ENCODE measurements around the gene UBR3.

The UBR3 gene

GRCh38 chr2:169900686-169901085 is 73.4 kb downstream of the UBR3 start:
- no peaks in the 10 kb centered on the region for H3K27me3 ChIP-seq (ENCODE audit: insufficient read depth, poor library complexity, severe bottlenecking)
- no peak for DNase-seq (ENCODE audit: low read depth in 1 of 2, low spot score in 1 of 2)
- TF ChIP-seq REST (IDR thresholded peaks at IDR 0.05; ENCODE audit: insufficient replicate concordance, low read depth) (no peak), GABPA (IDR thresholded peaks at IDR 0.05; ENCODE audit: low read depth) (no peak), SPI1 (IDR thresholded peaks at IDR 0.05; ENCODE audit: borderline replicate concordance, low read depth) (no peak), CTCF (IDR thresholded peaks at IDR 0.05; ENCODE audit: insufficient read depth, low read length) (no peak), POLR2AphosphoS5 (IDR thresholded peaks at IDR 0.05; ENCODE audit: low read depth) (no peak)

GRCh38 chr2:169906731-169907130 is 79.5 kb downstream of the UBR3 start:
- DNase-seq (ENCODE audit: low read depth in 1 of 2, low spot score in 1 of 2): no peak
- H3K27ac ChIP-seq (replicated peaks): no peak overlapping the region
- no peak for TF ChIP-seq POLR2AphosphoS5 (IDR thresholded peaks at IDR 0.05; ENCODE audit: low read depth)
- TF ChIP-seq SPI1 (IDR thresholded peaks at IDR 0.05; ENCODE audit: borderline replicate concordance, low read depth): no peak
- no peak for TF ChIP-seq REST (IDR thresholded peaks at IDR 0.05; ENCODE audit: insufficient replicate concordance, low read depth)
- TF ChIP-seq GABPA (IDR thresholded peaks at IDR 0.05; ENCODE audit: low read depth): no peak
- no peak for TF ChIP-seq CTCF (IDR thresholded peaks at IDR 0.05; ENCODE audit: insufficient read depth, low read length)
- H3K4me3 ChIP-seq (replicated peaks; ENCODE audit: insufficient read depth, low read length): no peak overlapping the region
- no peaks in the 10 kb centered on the region for H3K27me3 ChIP-seq (ENCODE audit: insufficient read depth, poor library complexity, severe bottlenecking)

More at GRCh38 chr2:169900686-169901085, 73.4 kb downstream of the UBR3 start:
- H3K4me3 ChIP-seq (replicated peaks; ENCODE audit: insufficient read depth, low read length): no peak overlapping the region
- H3K27ac ChIP-seq (replicated peaks): no peak overlapping the region

GRCh38 chr2:169909376-169909775 is 82.1 kb downstream of the UBR3 start:
- H3K27me3 ChIP-seq (ENCODE audit: insufficient read depth, poor library complexity, severe bottlenecking): no peaks in the 10 kb centered on the region
- no peak overlapping the region for H3K27ac ChIP-seq (replicated peaks)
- no peak for TF ChIP-seq POLR2AphosphoS5 (IDR thresholded peaks at IDR 0.05; ENCODE audit: low read depth)
- no peak overlapping the region for H3K4me3 ChIP-seq (replicated peaks; ENCODE audit: insufficient read depth, low read length)
- DNase-seq (ENCODE audit: low read depth in 1 of 2, low spot score in 1 of 2): no peak

- Histone ChIP-seq H3K4me3 (replicated peaks; ENCODE audit: insufficient read depth, low read length) (no peak overlapping the region), H3K27me3 (ENCODE audit: insufficient read depth, poor library complexity, severe bottlenecking) (no peaks in the 10 kb centered on the region), H3K27ac (replicated peaks) (no peak overlapping the region)
- TF ChIP-seq SPI1 (IDR thresholded peaks at IDR 0.05; ENCODE audit: borderline replicate concordance, low read depth) (no peak), POLR2AphosphoS5 (IDR thresholded peaks at IDR 0.05; ENCODE audit: low read depth) (no peak), GABPA (IDR thresholded peaks at IDR 0.05; ENCODE audit: low read depth) (no peak), REST (IDR thresholded peaks at IDR 0.05; ENCODE audit: insufficient replicate concordance, low read depth) (no peak), CTCF (IDR thresholded peaks at IDR 0.05; ENCODE audit: insufficient read depth, low read length) (no peak)
- no peak for DNase-seq (ENCODE audit: low read depth in 1 of 2, low spot score in 1 of 2)
Observed at GRCh38 chr2:169910109-169910799, 83.0 kb downstream of the UBR3 start.

Data from HL-60 (cell line).